GM18873 (cell line): Measurements from ENCODE around the gene WDR6.
A peak's percentile ranks its signal among the peaks of the same experiment; 100 is the strongest.

Experiments used
- ATAC-seq: cut with Tn5 transposase; IDR thresholded peaks from one replicate; pipeline ENCODE4 v1.9.1; 2021; ENCODE audit warnings: mild to moderate bottlenecking, moderate library complexity, moderate number of reproducible peaks; ENCODE audit not compliant: unreplicated experiment, low FRiP score

Gene WDR6

GRCh38 chr3:49013738-49014660 lies 6.8 kb downstream of the WDR6 start:
- ATAC-seq, result no peak

DNA sequence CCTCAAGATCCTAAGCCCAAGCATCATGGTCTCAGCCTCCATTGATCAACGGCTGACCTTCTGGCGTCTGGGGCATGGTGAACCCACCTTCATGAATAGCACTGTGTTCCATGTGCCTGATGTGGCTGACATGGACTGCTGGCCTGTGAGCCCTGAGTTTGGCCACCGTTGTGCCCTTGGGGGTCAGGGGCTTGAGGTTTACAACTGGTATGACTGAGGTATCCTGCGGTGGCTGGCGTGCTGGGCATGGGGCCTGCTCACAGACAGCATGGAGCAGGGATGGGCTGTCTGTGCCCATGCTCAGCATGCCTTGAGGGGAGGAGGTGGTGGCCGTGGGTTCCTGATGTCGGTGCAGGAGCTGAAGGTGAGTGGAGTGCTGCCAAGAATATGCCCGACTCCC lies 7.9 kb downstream of the WDR6 start:
- no peak for ATAC-seq

- no peak for ATAC-seq
Measured at GRCh38 chr3:49015765-49016164, 8.6 kb downstream of the WDR6 start.

GRCh38 chr3:49016414-49017228 lies 9.4 kb downstream of the WDR6 start:
- ATAC-seq, result no peak

DNA sequence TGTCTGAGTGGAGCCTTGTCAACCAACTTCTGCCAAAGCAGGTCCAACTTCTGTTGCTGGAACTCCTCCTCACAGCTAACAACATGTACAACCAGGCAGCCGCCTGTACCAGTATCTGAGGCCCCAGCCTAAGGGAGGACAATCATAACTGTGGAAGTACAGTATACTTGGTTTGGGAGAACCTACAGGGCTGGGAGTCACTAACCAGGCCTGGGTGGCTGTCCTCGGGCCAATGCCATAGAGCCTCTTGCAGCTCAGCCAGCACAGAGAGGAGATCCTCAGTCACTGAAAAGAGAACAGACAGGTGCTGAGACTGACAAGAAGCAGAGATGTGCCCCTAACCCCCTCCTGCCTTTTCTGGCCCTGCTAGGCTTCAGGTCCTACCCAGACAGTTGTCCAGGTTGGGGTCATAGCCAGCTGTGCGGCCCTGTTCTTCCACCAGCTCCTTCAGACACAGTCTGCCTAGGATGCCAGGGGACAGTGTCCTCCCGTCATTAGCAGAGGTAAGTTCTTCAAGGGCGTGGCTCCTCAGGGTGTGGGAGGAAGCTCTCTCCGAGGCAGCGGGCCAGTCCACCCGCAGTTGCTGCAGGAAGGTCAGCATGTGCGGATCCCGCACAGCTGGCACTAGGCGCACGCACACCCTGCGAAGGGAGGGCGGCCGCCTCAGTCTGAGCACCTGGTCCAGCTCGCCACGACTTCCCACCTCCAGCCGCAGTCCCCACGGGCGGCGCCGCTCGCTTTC lies 10.2 kb downstream of the WDR6 start:
- no peak for ATAC-seq

GRCh38 chr3:49017971-49018706 lies 10.9 kb downstream of the WDR6 start, which contains the start of gene DALRD3:
Gene DALRD3 (minus strand): TSS chr3:49018580. CDS start chr3:49018564, 16 bp downstream.
- ATAC-seq, result no peak

DNA sequence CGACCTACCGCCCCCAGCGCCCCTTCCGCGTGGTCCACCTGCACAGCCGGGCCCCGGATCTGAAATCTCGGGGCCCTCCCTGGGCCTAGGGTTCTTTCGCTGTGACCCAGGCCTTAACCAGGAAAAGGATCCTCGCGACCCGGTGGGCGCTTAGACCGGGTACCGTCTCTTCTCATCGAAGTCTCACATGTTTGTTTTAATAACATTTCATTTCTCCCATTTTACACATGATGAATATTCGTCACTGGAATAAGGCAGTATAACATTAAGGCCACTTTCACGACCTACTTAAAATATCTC lies 11.5 kb downstream of the WDR6 start:
- ATAC-seq, result no peak

DNA sequence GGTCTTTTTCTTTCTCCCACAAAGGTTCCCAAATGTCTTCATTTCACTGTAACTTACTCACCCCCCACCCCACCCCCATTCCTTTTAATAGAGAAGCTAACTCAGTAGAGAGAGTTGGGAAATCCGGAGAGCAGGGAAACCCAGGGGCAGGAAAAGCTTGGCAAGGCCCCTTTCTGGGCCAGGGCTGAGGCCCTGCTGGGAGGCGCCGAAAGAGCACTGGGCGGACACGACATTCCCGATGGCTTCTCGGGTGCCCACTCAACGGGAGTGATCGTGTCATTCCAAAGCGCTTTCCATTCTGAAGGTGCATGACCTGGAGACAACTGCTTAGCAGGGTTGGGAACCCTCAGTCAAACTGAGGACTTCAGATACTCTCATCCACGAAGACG lies 12.7 kb downstream of the WDR6 start:
- no peak for ATAC-seq

GRCh38 chr3:49020330-49021212 lies 13.4 kb downstream of the WDR6 start:
- peak; percentile 3 for ATAC-seq

DNA sequence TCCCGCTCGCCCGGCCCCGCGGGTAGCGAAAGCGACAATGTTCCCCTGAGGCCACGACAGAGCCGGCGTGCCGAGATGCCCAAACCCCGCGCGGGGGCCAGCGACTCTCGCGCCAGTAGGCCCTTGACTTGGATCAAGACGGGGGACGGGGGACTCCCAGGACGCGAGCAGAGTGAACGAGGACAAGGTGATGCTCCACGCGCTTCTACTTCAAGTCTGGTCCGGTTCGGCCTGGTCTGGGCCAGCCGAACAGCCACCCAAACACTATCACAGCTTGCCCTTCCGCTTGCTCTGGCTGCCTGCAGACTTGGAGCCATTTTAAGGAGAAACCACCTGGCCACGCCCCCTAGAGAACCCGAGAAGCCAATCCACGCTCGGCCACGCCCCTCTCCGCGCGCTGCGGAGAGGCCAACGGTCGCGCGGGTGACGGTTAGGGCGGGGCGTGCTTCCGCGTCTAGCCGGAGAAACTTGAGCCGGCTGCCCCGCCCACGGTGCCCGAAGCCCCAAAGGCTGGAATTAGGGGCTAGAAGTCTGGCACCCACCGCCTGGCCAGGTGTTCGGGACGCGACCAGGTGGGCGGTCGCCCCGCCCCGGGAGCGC lies 14.1 kb downstream of the WDR6 start:
- peak; percentile 44 for ATAC-seq

- peak; percentile 54 for ATAC-seq
Measured at GRCh38 chr3:49021813-49022687, 14.9 kb downstream of the WDR6 start, which contains the start of gene NDUFAF3. Gene NDUFAF3 (plus strand): TSS chr3:49022121. CDS start chr3:49022145, 24 bp downstream.

DNA sequence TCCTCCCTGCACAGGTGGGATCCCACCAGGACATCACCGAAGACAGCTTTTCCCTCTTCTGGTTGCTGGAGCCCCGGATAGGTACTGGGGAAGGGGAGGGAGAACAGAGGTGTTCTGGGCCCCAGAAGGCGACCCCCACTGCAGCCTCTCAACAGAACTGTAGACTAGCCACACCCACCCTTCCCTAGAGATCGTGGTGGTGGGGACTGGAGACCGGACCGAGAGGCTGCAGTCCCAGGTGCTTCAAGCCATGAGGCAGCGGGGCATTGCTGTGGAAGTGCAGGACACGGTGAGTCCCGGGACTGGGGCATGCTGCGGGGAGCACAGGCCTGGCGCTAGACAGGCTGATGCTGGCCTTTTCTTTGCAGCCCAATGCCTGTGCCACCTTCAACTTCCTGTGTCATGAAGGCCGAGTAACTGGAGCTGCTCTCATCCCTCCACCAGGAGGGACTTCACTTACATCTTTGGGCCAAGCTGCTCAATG lies 15.5 kb downstream of the WDR6 start:
- no peak for ATAC-seq

DNA sequence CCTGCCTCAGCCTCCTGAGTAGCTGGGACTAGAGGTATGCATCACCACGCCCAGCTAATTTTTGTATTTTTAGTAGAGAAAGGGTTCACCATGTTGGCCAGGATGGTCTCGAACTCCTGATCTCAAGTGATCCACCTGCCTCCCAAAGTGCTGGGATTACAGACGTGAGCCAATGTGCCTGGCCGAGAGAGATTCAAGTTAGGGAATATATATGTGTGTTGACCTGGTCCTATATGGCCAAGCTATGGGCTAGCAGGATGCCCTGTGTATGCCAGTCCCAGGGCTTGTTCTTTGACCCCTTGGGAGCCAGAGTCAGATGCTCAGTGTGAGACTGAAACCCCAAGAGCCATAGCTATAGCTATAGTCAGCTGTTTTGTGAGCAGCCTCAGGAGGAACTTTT lies 16.6 kb downstream of the WDR6 start:
- no peak for ATAC-seq

DNA sequence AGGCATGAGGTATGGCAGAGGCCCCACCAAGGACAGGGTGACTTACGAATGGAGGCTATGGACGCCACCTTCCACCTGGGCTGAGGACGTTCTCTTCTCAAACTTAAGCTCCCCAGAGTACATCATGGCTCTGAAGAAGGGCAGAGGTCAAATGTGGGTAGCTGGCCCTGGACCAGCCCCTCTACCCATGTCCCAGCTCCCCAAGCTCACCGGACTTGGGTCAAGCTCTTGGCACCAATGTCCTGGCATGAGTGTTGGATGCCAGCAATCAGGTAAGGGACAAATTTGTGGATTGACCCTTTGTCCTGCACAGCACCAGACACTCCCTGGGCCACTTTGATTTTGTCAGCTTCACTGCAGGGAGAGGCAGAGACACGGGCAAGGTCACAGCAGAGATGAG lies 17.3 kb downstream of the WDR6 start:
- no peak for ATAC-seq

GRCh38 chr3:49025005-49025792 lies 18.0 kb downstream of the WDR6 start:
- ATAC-seq, result no peak

- ATAC-seq, result no peak
Measured at GRCh38 chr3:49025793-49026520, 18.8 kb downstream of the WDR6 start.
